ENCODE results near the gene TTC1.
A peak's percentile ranks its signal among the peaks of the same experiment; 100 is the strongest.
"Not testable (repeated sequence)": the region's sequence is repeated elsewhere in the genome, so short reads cannot be mapped to it uniquely, and the experiment has no call there.

The TTC1 gene, protein sequence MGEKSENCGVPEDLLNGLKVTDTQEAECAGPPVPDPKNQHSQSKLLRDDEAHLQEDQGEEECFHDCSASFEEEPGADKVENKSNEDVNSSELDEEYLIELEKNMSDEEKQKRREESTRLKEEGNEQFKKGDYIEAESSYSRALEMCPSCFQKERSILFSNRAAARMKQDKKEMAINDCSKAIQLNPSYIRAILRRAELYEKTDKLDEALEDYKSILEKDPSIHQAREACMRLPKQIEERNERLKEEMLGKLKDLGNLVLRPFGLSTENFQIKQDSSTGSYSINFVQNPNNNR

DNA sequence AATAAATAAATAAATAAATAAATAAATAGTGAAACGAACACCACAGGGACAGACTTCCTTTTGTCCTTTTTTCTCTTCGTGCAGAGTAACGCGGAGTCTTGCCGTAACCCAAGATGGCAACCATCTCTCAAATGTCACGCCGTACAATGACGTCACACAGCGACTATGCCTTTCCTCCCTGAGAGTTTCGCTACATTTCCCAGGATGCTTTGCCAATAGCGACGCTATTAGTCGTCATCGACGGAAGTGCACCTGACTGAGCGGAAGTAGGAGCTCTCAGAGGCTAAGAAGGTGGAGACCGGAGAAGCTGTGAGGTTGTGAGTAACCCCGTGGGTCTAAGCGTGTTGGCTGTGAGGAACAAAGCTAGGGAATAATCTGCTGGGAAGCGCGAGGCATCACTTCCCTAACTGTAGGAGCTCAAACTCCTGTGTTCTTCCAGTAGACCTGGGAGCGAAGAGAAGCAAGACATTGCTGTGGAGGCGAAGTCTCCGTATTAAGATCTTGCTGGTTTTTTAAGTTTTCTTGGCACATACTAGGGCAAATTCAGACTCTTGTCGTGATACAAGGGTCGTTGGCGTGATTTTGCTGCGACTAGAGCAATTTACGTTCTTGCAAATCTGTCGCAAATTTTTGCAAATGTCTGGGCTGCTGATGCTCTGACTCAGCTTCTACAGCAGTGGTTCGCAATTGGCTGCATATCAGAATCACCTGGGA is at the start of gene TTC1:
TTC1 (plus strand) TSS at position 263 of the 714 bp plus-strand sequence. CDS start 1,390 bp downstream, outside the sequence.
- peak within 1 kb of the TSS; percentile 98 for H3K27ac Mint-ChIP-seq
- peaks cover 26% of the 10 kb centered on the region for H3K4me1 Mint-ChIP-seq (ENCODE audit: low read depth)
- H3K27me3 Mint-ChIP-seq, result no peaks in the 10 kb centered on the region
- H3K9me3 Mint-ChIP-seq, result no peaks in the 10 kb centered on the region
- DNase-seq, result peak; percentile 85
- H3K4me3 Mint-ChIP-seq, result peak within 1 kb of the TSS; percentile 98
- H3K36me3 Mint-ChIP-seq (ENCODE audit: low read depth), result peaks cover 45% of the 10 kb centered on the region

DNA sequence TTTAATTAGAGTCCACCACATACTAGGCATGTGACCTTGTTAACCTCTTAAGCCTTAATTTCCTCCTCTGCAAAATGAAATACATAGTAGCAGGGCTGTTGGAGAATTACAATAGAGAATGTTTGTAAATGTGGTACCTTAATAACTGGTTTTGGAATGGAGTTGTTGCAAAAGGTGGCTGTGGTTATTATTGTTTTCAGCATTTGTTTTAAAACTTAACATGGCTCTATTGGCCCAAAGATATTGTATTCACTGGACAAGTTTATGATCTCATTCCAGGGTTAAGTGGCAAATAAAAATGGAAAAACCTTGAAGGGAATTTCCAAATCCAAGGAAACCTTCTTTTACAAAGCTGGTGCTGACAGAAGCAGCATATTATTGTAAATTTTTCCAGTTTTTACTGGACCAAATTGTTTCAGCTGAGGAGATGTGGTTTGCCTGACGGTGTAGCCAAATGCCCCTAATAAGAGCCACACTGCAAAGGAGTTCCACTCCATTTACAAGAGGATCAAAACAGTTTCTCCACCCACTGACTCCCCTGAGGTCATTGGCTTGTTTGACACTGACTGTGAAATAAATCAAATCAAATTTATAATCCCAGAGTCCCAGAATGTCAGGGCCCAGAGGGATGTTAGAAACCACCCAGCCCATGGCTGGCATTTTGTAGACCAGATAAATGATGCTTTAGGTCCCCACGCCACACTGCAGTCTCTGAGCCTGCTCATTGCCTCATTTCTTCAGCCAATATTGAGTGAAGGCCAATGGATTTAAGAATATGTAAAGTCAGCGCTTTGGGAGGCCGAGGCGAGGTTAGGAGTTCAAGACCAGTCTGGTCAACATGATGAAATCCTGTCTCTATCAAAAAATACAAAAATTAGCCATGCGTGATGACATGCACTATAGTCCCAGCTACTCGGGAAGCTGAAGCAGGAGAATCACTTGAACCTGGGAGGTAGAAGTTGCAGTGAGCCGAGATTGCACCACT is 47.5 kb upstream of the TTC1 start:
- no peaks in the 10 kb centered on the region for H3K36me3 Mint-ChIP-seq (ENCODE audit: low read depth)

DNA sequence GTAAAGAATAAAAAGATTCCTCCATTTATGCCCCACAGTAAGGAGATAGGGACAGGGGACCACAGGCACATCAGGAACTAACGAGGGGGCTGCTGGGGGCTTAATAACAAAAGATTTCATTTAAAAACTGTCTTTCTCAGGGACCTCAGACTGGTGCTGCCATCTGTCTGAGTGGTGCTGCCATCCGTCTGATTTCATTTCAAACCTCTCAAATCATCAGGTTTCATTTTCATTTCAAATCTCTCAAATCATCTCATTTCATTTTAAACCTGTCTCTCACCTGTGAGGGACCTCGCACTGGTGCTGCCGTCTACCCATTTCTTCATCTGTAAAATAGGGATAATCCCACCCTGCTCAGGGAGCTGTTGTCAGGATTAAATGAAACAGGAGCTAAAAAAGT is 46.7 kb upstream of the TTC1 start:
- Mint-ChIP-seq H3K36me3 (ENCODE audit: low read depth) (no peaks in the 10 kb centered on the region), H3K27ac (no peak overlapping the region), H3K27me3 (peaks cover 30% of the 10 kb centered on the region), H3K4me3 (no peak overlapping the region), H3K9me3 (no peaks in the 10 kb centered on the region), H3K4me1 (ENCODE audit: low read depth) (no peaks in the 10 kb centered on the region)
- no peak for DNase-seq

More for the DNA sequence above, 47.5 kb upstream of the TTC1 start:
- no peak for DNase-seq
- H3K27ac Mint-ChIP-seq, result no peak overlapping the region
- H3K4me3 Mint-ChIP-seq, result no peak overlapping the region
- no peaks in the 10 kb centered on the region for H3K9me3 Mint-ChIP-seq
- H3K4me1 Mint-ChIP-seq (ENCODE audit: low read depth), result no peaks in the 10 kb centered on the region
- H3K27me3 Mint-ChIP-seq, result peaks cover 23% of the 10 kb centered on the region

DNA sequence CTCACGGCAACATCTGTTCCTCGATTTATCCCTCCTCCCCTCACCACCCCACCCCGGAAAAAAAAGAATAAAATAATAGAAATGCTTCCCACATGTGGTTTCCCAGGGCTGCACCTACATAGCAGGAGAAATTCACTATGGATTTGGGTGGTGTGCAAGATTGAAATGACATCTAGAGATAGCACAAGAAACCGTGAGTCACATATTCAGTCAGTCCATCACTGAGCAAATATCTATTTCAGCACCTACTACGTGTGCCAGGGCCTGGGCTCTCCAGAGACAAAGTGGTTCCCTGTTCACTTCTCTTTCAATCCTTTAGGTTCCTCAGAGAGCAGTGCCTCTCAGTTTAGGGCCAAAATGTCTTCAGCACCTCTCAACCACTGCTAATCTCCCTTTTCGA is 45.0 kb upstream of the TTC1 start:
- no peaks in the 10 kb centered on the region for H3K4me1 Mint-ChIP-seq (ENCODE audit: low read depth)
- no peak for DNase-seq
- no peaks in the 10 kb centered on the region for H3K9me3 Mint-ChIP-seq
- H3K27ac Mint-ChIP-seq, result no peak overlapping the region
- H3K36me3 Mint-ChIP-seq (ENCODE audit: low read depth), result no peaks in the 10 kb centered on the region
- H3K27me3 Mint-ChIP-seq, result peaks cover 44% of the 10 kb centered on the region
- no peak overlapping the region for H3K4me3 Mint-ChIP-seq

DNA sequence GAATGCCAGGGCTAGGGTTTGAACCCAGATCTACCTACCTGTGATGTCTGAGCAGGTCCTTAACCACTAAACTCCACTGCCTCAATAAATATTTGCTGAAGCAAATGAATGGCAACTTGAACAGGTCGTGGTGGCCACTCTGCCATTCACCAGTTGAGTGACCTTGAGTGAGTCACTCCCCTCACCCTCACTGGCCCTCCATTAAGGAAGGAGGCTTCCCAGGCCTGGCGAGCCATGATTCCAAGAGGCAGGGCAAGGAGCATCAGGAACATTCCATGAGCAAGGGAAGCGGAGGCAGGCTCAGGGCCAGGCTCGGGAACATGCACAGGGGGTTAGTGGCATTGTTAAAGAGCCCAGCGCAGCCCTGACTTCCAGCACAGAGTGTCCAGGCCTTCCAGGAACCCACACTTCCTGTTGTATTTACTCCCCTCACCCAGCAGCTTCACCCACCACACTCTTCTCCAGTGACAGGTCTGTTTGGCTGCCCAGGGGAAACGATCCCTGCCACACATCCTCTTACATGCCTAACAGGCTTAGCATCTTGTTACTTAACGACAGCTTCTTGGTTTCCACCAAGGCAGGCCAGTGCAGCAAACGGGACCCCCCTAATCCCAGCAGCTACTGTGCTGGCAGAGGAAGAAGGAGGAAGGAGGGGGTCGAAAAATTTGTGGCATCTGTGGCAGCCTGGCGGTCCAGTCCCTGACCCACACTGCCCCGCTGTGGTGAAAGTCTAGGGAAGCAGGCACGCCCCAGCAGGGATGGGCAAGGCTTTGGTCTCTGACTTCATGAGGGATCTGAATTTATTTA is 43.7 kb upstream of the TTC1 start:
- H3K4me1 Mint-ChIP-seq (ENCODE audit: low read depth), result no peaks in the 10 kb centered on the region
- H3K36me3 Mint-ChIP-seq (ENCODE audit: low read depth), result no peaks in the 10 kb centered on the region
- no peak overlapping the region for H3K4me3 Mint-ChIP-seq
- H3K27me3 Mint-ChIP-seq, result peaks cover 51% of the 10 kb centered on the region
- no peak overlapping the region for H3K27ac Mint-ChIP-seq
- DNase-seq, result peak; percentile 57
- H3K9me3 Mint-ChIP-seq, result no peaks in the 10 kb centered on the region

DNA sequence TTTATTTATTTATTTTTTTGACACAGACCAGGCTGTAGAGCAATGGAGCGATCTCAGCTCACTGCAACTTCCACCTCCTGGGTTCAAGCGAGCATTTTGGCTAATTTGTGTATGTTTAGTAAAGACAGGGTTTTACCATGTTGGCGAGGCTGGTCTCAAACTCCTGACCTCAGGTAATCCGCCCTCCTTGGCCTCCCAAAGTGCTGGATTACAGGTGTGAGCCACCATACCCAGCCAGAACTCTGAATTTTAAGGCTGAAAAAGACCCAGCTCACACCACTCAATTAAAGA is 43.2 kb upstream of the TTC1 start:
- H3K4me3 Mint-ChIP-seq; DNase-seq; H3K36me3 Mint-ChIP-seq (ENCODE audit: low read depth); H3K27ac Mint-ChIP-seq; H3K4me1 Mint-ChIP-seq (ENCODE audit: low read depth); H3K9me3 Mint-ChIP-seq: not testable (repeated sequence)
- peaks cover 56% of the 10 kb centered on the region for H3K27me3 Mint-ChIP-seq

DNA sequence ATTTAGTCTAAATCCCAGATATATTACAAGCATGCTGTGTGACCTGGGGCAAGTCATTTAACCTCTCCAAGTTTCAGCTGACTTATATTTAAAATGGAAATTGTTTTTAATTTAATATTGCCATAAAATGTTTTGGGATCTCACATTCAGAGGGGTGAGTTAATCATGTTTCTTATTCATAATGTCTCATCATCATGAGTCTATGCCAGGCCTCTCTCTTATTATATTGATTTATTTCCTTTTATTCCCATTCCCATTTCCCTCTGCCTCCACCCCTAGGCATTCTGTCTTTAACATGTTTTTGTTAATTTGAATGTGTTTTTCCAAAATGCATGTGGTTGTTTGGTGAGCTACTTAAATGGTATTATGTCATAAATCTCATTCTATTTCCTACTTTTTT is 39.0 kb upstream of the TTC1 start:
- Mint-ChIP-seq H3K27ac (no peak overlapping the region), H3K4me3 (no peak overlapping the region), H3K36me3 (ENCODE audit: low read depth) (no peaks in the 10 kb centered on the region), H3K27me3 (peaks cover 77% of the 10 kb centered on the region), H3K4me1 (ENCODE audit: low read depth) (peaks cover 9% of the 10 kb centered on the region), H3K9me3 (no peaks in the 10 kb centered on the region)
- no peak for DNase-seq

DNA sequence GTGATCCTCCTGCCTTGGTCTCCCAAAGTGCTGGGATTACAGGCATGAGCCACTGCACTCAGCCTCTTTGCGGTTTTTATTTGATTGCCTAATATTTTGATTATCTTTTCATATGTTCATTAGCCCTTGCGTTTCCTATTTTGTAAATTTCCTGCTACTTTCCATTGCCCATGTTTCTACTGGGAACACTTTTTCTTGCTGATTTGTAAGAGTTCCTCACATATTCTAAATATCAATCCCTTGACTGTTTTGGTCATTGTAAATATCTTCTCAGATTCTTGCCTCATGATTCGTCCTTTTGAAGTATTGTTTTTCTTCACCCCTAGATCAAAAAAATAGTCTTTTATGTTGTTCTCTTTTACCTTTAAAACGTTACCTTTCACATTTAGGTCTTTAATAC is 37.9 kb upstream of the TTC1 start:
- peaks cover 74% of the 10 kb centered on the region for H3K27me3 Mint-ChIP-seq
- peaks cover 9% of the 10 kb centered on the region for H3K4me1 Mint-ChIP-seq (ENCODE audit: low read depth)
- no peak overlapping the region for H3K4me3 Mint-ChIP-seq
- no peaks in the 10 kb centered on the region for H3K9me3 Mint-ChIP-seq
- H3K27ac Mint-ChIP-seq, result no peak overlapping the region
- H3K36me3 Mint-ChIP-seq (ENCODE audit: low read depth), result no peaks in the 10 kb centered on the region
- no peak for DNase-seq

DNA sequence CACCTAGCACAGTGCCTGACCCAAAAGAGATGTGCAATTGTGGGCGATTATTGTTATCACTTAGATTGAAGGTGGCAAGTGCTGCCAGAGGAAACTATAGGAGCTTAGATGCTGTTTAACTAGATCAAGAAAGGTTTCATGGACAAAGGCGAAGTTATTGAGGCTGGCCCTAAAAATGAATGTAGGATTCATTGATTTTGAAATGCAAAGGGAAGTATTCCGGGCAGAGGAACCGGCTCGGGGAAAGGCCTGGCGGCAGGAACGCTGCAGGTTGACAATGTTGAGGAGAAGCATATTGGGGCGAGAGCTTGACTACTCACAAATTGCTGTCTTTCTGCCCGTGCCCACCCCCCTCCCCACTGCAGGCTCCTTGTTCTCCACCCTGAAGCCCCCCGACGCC is 37.4 kb upstream of the TTC1 start:
- Mint-ChIP-seq H3K27ac (no peak overlapping the region), H3K4me3 (no peak overlapping the region), H3K9me3 (no peaks in the 10 kb centered on the region), H3K4me1 (ENCODE audit: low read depth) (peaks cover 9% of the 10 kb centered on the region), H3K27me3 (peaks cover 70% of the 10 kb centered on the region), H3K36me3 (ENCODE audit: low read depth) (no peaks in the 10 kb centered on the region)
- no peak for DNase-seq

DNA sequence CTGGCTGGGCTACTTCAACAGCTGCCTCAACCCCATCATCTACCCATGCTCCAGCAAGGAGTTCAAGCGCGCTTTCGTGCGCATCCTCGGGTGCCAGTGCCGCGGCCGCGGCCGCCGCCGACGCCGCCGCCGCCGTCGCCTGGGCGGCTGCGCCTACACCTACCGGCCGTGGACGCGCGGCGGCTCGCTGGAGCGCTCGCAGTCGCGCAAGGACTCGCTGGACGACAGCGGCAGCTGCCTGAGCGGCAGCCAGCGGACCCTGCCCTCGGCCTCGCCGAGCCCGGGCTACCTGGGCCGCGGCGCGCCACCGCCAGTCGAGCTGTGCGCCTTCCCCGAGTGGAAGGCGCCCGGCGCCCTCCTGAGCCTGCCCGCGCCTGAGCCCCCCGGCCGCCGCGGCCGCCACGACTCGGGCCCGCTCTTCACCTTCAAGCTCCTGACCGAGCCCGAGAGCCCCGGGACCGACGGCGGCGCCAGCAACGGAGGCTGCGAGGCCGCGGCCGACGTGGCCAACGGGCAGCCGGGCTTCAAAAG is 36.9 kb upstream of the TTC1 start:
- peaks cover 70% of the 10 kb centered on the region for H3K27me3 Mint-ChIP-seq
- H3K9me3 Mint-ChIP-seq, result no peaks in the 10 kb centered on the region
- DNase-seq, result no peak
- H3K4me3 Mint-ChIP-seq, result no peak overlapping the region
- H3K4me1 Mint-ChIP-seq (ENCODE audit: low read depth), result peaks cover 9% of the 10 kb centered on the region
- no peaks in the 10 kb centered on the region for H3K36me3 Mint-ChIP-seq (ENCODE audit: low read depth)
- no peak overlapping the region for H3K27ac Mint-ChIP-seq

DNA sequence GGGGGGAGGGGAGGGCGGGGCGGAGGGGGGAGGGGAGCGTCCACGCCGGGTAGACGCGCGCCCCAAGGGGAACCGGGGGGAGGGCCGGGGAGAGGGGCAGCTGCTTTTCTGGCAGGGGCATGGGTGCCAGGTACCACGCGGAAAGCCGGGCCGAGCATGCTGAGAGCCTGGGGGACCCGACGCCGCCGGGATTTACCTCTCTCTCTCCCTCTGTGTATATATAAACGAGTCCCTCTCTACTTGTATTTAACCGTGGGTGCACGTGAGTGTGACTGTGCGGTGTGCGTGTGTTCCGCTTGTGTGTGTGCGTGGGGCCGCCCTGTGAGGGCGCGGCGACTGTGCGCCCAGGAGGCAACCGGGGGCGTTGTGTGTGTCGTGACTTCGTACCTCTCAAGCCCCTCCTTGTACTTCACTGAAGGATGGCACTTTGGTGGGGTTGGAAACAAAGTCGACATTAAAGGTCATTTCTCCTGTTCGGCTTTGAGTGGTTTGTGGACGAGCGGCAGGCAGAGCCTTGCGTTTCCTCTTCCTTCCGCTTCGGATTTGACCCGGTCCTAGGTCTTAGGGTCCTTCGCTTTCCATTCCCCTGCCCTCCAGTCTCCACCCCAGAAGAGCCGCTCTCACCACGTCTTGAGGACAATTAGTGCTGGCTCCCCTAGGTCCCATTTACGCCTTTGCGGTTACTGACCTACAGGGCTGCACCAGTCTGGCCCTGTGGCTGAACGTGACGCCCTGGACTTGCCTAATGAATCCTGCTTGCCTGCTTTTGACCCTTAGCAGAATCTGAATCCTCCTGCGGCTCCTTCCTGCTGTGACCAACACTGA is 36.2 kb upstream of the TTC1 start:
- Mint-ChIP-seq H3K9me3 (no peaks in the 10 kb centered on the region), H3K4me1 (ENCODE audit: low read depth) (peaks cover 9% of the 10 kb centered on the region), H3K27me3 (peaks cover 70% of the 10 kb centered on the region), H3K36me3 (ENCODE audit: low read depth) (no peaks in the 10 kb centered on the region), H3K4me3 (peak overlapping the region; percentile 66), H3K27ac (no peak overlapping the region)
- DNase-seq, result no peak

DNA sequence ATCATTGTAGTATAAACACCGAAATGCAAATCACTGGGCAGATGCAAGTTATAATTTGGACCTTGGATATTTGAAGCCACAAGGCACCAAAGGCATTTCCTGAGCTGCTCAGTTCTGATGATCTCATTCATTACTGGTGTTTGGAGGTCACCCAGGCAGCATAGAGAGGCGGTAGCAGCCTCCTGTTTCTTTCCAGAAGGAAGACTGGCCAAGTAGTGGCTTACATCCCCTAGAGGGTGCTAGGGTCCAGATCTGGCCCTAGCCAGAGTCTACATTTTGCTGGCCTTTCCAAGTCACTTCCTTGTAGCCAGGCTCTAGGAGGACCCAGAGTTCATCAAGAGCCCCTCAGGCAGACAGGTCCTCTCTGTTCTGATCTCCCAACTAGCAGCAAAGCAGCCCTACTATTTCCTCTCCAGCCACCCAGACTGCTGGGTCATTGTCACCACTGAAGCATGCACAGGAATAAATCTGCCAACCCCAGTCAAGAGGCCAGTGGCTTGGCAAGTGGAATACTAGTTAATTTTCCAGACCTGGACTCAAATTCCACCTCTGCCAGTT is 33.4 kb upstream of the TTC1 start:
- Mint-ChIP-seq H3K27me3 (peaks cover 70% of the 10 kb centered on the region), H3K36me3 (ENCODE audit: low read depth) (no peaks in the 10 kb centered on the region), H3K27ac (no peak overlapping the region), H3K4me3 (no peak overlapping the region), H3K4me1 (ENCODE audit: low read depth) (peaks cover 9% of the 10 kb centered on the region), H3K9me3 (no peaks in the 10 kb centered on the region)
- DNase-seq, result no peak

DNA sequence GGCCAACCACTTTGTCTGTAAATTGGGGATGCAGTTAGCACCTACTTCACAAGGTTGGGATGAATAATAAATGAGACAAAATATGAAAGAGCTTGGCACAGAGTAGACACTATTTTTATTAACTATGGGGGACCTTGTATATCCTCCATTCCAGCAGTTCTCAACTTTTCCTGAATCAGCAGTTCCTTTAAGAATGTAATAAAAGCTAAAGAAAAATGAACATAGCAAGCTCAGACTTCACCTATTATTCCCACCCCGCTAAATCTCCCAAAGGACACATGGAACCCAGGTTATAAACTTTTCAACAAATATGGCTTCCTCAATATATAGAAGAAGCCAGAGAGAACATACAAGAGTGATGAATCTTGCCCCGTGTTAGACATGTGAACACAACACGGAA is 32.0 kb upstream of the TTC1 start:
- Mint-ChIP-seq H3K27ac (no peak overlapping the region), H3K4me3 (no peak overlapping the region), H3K36me3 (ENCODE audit: low read depth) (no peaks in the 10 kb centered on the region), H3K27me3 (peaks cover 66% of the 10 kb centered on the region), H3K9me3 (no peaks in the 10 kb centered on the region), H3K4me1 (ENCODE audit: low read depth) (peaks cover 7% of the 10 kb centered on the region)
- no peak for DNase-seq

Measured in activated T-cell treated with anti-CD3 and anti-CD28 coated beads, Interleukin-2, amount 50 U/mL, for 24 hours (primary cell).